GM21447 (cell line): ENCODE data around the gene REG4.
"Not testable (repeated sequence)": the region's sequence is repeated elsewhere in the genome, so short reads cannot be mapped to it uniquely, and the experiment has no call there.

ENCODE experiments used
- ATAC-seq: cut with Tn5 transposase; IDR thresholded peaks from one replicate; pipeline ENCODE4 v1.9.1; 2021; ENCODE audit not compliant: unreplicated experiment

REG4 gene

DNA sequence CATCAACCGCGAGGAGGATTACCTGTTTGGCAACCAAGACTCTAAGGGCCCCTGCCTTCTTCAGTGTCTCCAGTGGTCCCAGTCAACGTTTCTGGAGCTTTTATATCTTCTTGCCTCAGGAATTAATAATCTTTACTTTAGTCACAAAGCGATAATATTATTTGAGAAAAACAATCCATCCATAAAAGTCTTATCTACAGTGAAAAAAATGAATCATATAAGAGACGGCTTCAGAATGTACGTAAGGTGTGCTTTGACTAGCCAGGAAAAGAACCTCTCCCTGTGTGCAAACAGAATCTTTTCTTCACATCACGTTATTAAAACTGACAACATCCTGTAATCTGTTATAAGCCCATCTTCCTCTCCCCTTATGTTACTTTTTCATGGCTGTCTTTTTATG lies at the start of gene REG4:
TSS of gene REG4 (minus strand) at position 74 of the 400 bp plus-strand sequence. CDS start 2,691 bp downstream, outside the sequence.
- no peak for ATAC-seq

DNA sequence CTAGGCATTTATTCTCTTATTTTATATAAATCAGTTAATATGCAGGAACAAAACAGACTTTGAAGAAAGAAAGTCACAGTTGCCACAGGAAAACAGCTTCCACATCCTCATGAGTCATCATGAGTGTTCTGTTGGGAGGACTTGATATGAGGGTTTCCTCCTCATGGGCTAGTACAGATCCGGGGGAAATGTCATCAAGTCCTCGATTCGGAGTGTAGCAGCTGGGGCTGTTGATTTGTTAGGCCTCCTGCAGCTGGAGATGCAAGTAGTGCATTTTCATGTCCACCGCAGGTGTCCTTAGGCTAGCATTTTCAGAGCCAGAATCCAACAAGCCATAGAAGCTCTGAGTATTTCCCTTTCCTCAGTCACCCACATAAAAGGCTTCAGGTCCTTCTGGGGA lies 48.4 kb upstream of the REG4 start:
- ATAC-seq = no peak

DNA sequence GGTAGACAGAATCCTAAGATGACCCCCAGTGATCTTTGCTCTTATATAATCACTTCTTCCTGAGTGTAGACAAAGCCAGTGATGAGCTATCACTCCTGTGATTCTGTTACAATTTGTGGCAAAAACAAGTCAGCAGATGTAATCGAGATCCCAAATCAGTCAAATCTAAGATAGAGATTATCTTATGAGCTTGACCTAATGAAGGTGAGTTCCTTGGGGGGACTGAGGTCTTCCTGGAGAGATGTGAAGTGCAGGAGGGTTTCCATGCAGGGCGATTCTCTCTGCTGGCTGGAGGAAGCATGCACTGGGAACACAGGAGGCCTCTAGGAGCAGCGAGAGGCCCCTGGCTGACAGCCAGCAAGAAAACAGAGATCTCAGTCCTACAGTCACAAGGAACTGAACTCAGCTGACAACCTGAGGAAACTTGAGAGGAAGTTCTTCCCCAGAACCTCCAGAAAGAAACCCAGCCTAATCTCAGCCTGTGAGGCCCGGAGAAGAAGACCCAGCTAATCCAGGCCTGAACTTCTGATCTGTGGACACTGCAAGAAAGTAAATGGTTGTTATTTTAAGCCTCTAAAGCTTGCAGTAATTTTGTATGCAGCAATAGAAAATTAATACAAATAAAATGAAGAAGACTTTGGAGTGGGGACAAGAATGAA lies 47.4 kb upstream of the REG4 start:
- not testable (repeated sequence) for ATAC-seq

DNA sequence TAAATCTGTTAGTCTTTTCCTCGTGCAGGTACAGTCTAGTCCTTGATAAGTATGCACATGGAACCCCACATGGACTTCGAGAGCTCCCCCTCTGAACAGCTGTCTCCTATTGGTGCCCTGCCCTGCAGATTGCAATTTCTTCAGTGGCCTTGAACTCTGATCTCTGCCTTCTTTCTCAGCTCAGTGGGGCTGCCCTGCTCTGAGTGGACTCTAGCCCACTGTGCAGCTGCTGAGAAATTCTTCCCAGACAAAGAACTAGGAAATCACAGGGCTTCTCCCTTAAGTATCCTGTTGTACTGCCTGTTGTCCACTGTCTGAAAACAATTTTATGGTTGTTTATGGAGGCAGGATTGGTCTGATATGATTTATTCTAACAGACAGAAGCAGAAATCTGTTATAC lies 46.9 kb upstream of the REG4 start:
- no peak for ATAC-seq

DNA sequence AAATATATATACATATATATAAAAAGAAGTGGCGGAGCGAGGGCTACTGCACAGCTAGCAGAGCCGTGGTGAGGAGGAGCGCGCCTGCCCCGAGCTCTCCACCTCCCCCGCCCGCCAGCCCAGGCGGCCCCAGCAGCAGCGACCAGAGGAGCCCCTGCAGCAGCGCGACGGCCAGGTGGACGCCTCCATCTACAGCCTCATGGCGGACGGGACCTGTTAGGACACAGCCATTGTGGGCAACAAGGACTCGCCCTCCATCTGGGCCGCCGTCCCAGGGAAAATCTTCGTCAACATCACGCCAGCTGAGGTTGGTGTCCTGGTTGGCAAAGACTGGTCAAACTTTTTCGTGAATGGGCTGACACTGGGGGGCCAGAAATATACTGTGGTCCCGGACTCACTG lies 41.9 kb upstream of the REG4 start:
- ATAC-seq = no peak

DNA sequence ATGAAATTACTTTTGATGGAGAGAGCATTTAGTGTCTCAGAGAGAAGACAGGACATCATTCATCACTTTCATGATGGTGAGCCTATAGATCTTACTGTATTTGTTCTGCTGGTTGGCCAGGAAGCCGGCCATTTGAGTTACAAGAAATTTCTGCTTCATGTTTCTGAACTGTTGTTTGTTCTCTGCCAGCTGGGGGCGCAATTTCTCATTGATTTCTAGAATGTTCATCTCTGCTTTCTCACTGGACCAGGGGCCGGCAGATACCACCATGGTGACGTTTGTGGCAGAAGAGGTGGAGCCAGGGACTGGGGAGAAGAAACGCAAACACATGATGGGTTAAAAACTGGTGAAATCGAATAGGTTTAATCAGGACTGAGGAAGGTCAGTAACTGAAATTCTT lies 32.9 kb upstream of the REG4 start:
- ATAC-seq = not testable (repeated sequence)

DNA sequence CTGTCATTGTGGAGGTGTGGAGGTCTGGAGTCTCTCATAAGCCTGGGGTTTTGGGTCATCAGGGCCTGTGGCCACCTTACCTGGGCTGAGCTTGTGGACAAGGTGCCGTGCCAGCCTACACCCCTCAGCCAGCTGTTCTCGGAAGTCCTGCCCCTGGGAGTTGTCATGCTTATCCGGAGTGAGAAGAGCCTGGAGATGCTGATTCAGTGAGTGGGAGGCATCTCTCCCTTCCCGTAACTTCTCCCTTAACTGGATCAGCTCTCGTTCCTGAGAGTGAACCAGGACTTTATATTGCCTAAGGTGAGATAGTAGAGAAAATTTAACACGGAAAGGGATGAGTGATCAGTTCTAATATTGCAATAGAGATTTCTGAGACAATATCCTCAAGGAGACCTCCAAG lies 30.0 kb upstream of the REG4 start:
- no peak for ATAC-seq

DNA sequence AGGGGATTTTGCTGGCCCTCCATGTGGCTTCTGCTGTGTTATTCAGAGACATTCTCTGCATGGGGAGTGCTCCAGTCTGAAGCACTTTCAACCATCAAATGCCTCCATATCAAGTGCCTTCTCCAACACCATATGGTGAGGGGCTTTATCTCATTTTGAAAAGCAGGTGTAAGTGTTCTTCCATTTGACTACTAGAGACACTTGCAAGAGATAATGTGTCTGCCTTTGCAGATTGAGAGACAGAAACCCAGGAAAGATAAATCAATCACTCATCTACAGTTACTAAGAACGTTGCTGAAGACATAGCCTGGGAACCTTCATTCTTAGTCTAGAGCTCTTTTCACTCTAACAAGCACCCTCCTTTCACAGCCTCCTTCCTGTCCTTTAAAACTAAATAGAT lies 29.5 kb upstream of the REG4 start:
- ATAC-seq = no peak

DNA sequence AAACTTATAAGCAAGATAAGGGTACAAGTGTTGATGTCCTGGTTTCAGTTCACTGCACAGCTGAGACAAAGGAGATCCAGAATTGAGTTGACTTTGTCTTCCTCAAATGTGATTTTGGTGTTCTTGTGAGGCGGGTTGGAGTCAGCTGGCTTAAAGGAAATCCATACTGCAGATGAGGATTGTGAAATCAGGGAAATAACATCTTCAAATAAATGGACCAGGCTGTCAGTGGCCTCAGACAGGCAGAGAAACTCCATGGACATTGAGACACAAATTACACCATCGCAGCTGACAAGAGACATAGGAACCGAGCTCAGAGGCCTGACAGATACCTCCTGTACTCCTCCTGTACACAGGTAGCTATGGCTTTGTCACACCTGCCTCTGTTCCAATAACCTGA lies 27.0 kb upstream of the REG4 start:
- no peak for ATAC-seq

DNA sequence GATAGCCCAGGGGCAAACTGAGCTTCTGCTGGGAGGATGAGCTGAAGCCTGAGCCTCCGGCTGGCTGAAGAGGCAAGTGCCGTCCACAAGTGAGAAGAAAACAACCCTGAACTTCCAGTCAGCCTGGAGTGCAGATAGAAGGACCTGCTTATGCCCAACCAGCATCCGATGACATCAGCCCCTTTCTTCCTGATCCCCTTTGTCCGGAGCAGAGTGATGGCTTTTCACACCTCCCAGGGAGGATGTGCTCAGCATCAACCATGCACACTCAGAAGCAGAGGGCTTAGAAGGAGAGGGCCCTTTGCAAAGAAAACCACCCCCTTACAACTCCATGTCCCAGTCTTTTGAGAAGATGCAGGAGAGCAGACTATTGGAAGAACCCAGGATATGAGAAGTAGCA lies 23.7 kb upstream of the REG4 start:
- no peak for ATAC-seq

DNA sequence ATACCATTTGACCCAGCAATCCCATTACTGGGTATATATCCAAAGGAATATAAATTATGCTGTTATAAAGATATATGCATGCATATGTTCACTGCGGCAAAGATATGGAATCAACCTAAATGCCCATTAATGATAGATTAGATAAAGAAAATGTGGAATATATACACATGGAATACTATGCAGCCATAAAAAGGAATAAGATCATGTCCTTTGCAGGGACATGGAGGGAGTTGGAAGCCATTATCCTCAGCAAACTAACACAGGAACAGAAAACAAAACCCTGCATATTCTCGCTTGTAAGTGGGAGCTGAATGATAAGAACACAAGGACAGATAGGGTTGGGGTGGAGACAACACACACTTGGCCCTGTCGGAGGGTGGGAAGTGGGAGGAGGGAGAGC lies 19.8 kb upstream of the REG4 start:
- ATAC-seq = no peak

DNA sequence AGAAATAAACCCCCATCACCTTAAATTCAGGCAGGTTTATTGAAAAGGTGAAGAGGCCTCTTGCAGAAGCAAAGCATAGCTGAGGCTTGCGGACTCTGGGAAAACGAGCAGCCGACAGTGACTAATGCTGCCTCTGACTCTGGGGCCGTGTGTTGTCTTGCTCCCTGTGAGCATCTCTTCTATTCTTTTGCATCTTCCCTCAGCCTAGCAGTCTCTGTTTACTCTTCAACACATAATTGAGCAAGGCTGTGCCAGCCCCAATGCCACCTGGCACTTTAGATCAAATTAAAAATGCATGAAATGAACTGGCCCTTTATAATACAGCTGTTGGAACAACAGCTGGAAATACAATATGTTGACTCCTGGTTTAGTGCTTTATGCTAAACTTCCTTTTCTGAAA lies 18.4 kb upstream of the REG4 start:
- no peak for ATAC-seq

DNA sequence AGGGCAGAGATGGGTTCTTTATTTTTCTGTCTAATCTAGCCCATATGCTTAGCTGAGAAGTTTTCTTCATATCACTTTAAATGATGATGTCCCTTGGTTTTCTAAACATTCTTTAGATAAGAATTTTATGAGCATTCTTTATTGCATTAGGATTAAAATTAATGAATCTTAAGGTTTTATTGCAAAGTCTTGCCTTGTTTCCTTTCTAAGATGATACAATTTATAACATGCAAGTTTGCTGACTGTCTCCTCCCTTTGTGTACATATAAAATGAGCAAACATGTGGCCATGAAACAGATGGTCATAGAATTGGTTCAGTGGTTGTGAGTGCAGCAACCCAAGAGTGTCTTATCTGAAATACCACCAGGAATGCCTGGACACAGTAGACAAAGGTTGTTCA lies 17.7 kb upstream of the REG4 start:
- ATAC-seq = not testable (repeated sequence)

DNA sequence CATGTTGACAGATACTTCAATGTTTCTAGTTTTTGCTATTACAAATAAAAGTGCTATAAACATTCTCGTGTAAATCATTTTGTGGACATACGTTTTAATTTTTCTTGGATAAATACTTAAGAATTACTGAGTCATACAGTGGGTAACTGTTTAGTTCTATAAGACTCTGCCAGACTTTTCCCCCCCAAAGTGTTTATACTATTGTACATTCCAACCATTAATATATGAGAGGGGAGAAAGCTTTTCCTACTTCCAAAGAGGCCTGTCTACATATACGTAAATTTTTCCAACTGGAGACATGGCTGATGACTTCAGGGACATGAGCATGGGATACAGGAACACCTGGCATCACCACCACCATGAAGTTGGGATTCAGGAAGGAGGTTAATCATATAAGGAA lies 17.0 kb upstream of the REG4 start:
- no peak for ATAC-seq

DNA sequence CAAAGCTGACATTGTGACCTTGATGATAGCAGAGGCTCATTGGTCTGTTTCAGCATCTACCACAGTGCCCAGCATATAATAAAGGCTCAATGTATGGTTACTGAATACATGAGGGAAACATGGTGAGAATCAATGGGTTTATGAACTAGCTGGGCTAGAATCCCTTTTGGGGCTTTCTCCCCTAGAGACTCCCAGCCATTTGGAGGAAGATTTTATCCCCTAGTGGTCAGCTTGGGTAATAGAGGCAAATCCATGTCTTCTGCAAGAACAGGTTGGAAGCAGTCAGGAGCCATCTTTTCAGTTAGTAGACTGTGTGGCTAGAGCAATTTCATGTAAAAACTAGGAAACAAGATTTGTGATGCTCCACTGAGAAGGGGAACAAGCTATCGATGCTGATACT lies 15.8 kb upstream of the REG4 start:
- no peak for ATAC-seq

DNA sequence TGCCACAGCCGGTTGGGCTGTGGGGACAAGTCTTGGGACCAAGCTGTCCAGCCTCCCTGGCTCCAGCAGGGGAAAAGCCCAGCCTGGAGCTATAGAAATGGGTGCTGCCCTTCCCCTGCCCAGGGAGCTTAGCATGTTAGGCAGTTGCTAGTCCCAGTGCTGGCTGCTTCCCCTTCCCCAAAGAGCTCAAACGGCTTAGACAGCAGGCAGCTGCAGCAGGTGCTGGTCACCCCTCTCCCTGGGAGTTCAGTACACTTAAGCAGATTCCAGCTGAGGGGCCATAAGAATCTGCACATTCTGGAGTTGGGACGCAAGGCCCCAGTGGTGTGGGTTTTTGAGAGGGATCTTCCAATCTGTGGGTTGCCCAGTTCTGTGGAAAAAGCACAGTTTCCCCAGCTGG lies 11.1 kb upstream of the REG4 start:
- no peak for ATAC-seq

DNA sequence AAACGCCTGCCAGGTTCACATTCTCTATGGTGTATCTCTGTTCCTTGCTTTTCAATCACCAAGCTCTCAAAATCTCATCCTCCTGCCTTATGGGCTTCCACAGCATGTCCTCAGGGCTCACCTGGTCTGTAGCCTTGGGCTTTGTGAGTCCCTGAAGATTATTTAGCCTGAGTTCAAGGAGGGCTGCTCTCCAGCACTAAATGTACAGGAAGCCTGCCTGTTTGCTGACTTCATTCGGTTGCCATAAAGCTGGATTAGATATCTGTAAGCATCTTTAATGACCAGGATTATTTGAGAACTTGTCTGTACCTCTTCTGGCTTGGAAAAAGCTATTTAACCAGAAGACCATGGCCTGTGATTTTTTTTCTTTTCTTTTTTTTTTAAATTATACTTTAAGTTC lies 6.9 kb upstream of the REG4 start:
- ATAC-seq = no peak

DNA sequence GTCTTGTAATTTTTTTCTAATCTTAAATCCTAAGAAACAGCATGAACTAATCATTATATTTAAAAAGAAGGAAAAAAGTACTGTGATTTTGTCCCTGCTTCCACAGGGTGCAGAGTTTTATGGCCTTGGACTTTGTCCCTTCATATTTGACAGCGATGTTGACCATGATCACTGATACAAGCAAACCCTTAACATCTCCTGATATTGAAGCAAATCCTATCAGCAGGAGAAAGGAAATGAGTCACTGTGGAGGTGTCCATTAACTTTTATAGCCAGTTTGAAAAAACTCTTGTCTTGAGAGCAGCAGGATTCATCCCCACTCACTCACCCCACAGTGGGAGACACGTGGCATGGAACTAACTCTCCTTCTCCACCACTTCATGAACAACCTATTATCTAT lies 5.1 kb upstream of the REG4 start:
- ATAC-seq = no peak

DNA sequence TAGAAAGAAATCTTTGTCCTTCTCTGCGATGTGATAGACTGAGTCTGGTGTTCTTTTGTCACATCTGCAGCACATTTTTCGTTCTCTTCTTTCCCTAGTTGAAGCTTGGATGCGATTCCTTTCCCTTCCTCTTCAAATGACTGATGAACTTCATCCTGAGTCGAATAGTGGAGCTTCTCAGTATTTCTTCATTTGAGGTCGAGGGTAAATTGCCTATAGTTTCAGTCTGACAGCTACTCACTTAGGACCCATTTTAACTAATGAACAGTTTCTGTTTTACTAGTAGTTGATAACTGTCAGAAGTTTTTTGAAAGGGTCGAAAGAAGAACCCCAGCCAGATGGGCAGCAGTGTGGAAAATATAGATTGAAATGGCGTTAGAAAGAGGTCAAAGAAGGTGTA lies 4.7 kb upstream of the REG4 start:
- no peak for ATAC-seq

DNA sequence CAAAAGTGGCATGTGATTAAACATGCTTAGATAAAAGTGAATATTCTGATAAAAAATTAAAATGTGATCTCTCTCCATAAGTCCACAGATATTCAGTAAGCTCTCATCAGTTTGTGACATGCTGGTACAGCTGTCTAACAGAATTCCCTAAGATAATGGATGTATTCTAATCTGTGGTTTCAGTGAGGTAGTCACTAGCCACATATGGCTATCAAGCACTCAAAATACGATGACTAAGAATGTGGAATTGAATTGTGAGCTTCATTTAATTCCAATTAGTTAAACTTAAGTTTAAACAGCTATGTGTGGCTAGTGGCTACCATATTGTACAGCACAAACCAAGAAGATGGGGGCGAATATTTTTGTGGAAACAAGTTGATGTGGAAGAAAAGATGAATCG lies 4.1 kb upstream of the REG4 start:
- ATAC-seq = no peak

DNA sequence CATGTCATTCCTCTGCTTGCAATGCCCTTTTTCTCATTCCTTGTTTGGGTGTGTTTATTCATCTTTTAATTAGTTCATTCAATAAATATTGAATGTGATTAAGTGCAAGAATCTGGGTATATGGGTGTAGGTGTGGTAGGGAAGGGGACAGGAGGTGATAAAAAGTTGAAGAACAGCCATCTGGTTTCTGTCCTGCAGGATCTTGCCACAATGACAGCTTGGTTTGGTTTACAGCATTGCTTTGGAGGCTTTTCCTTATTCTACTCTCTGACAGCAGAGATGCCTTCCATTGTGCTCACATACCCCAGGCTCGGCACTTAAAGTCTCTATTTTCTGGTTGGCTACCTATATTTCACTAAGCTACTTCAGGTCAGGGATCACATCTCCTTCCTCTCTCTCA lies 3.0 kb upstream of the REG4 start:
- ATAC-seq = no peak

DNA sequence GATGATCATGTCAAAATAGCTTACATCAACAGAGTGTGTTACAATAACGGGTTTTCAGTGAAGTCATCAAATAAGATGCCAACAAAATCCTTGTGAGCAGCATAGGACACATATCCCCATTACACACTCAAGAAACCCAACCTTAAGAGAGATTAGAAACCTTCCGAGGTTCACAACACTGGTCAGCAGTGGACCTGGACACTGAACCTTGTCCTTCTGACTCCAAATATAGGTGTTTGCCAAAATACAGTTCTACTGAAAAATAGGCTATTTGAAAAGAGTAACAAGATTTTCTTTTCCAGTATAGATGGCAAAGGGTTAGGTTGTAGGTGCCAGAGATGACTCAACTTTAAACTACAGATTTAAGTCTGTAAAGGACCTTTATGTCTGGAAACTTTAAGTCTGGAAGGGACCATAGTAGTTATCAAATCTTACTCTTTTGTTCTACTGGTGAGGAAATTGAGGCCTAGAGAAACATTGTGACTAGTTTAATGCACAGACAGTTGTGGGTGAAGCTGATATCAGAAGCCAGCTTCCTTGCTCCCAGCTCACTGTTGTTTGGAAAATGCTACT lies 811 bp upstream of the REG4 start:
- ATAC-seq = no peak

DNA sequence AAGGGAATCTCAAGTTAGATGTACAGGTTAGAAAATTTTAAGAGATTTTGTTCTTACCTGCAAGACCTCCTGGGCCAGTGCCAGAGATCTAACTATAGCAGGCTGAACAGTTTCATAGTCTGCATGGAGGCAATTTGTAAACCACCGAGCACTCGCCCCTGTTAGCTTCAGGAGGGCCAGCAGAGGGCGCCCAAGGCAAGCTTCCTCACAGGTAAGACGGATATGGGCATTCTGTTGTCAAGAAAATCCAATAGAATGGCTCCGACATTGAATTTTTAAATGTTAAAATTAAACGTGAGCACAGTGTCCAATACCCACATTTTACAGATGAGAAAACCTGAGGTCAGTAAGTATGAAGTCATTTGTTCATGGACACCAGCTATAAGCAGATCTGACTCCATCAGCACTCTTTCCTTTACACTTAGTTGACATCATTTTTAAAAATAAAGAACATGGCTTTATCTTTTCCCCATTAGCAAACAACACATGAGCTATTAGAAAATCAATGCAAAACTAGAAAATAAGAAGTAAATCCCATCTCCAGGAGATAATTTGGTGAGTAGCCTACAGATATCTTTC lies 2.2 kb downstream of the REG4 start:
- no peak for ATAC-seq
